Activated naive CD4-positive, alpha-beta T cell (primary cell): Measurements from ENCODE around the gene TMEM185A.
"Not testable (repeated sequence)": the region's sequence is repeated elsewhere in the genome, so short reads cannot be mapped to it uniquely, and the experiment has no call there.

Source experiments
- DNase-seq, 4 experiments: peaks; one replicate each; lab custom pipeline; 2025; lab: John Stamatoyannopoulos, UW

TMEM185A gene

GRCh38 chrX:149631234-149632165, at the start of gene TMEM185A:
TMEM185A (minus strand) TSS chrX:149631792; CDS start chrX:149631580, 212 bp downstream.
- DNase-seq, result peak; percentile 21 to 67 (median 38)

GRCh38 chrX:149681182-149681581, 49.6 kb upstream of the TMEM185A start:
- DNase-seq, result no peak

GRCh38 chrX:149679164-149679678, 47.6 kb upstream of the TMEM185A start:
- not testable (repeated sequence) for DNase-seq

- DNase-seq, result not testable (repeated sequence)
Observed at GRCh38 chrX:149675554-149675953, 44.0 kb upstream of the TMEM185A start.

DNA sequence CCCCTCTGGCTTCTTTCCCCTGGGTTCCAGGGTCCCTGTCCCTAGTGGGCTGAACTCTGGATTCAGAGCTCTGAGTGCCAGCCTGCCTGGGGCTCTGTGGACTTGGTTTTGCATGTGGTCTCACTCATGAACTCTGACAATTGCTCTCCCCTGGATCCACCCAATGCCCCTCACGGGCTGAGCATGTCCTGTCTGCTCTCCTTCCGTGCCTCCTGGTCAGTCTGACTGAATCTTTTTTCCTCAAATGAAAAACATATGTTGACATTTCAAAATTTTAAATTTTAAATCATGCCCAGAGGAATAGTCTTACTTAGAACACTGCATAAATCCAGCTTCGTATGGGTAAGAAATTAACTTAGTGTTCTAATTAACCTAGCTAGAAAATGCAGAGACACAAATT, 43.5 kb upstream of the TMEM185A start:
- DNase-seq, result not testable (repeated sequence)

DNA sequence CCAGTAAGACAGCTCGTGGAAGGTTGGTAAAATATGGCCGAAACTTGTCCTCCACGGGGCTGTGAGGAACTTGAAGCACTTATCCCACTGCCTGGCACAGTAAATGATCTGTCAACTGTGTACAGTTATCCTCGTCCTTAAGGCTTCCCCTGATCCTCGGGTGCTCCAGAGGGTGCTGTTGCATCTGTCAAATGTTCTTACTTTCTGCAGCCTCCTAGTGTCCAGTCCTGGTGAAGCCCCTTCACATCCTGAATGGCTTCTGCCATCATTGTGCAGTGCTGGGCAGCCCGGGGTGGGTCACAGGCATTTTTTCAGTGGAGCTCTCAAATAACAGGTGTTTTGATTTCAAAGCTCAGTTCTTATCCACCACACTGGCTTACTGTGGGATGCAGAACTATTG, 29.0 kb upstream of the TMEM185A start:
- not testable (repeated sequence) for DNase-seq

- DNase-seq, result not testable (repeated sequence)
Observed at GRCh38 chrX:149656260-149656884, 24.8 kb upstream of the TMEM185A start.

- no peak for DNase-seq
Observed at GRCh38 chrX:149652232-149652981, 20.8 kb upstream of the TMEM185A start.

DNA sequence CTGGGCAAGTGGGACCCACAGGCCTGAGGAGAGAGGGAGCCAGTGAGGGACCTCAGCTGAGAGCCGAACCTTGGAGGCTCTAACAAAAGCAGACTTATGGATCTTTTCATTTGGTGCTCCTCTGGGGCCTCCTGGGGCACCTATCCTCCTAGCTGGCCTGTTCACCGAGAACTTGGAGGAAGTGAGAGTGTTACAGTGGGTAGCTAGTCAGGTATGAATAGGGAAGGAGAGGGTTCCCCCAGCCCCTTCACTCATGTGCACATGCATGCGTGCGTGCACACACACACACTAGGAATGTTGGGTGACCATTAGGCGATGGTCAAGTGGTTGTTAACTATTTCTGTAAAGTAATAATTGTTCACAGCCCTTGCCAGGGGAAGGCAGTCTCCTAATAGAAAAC, 18.6 kb upstream of the TMEM185A start:
- DNase-seq, result no peak

DNA sequence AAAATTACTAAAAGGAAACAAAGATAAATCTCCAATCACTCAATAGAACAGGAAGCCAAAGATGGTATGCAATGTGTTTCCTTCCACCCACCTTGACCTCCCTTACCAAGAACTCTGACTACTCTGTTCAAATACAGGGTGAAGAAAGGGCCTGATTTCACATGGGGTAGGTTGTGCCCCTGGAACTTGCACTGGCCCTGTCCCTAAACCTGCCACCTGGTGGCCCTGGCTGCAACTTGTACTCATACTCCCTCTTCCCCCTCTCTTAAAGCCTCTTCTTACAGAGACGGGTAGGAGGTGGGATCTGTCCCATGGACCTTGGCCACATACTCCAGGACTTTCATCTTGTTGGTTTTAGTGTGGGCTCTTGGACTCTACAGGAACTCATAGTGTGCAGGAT, 17.3 kb upstream of the TMEM185A start:
- DNase-seq, result no peak

GRCh38 chrX:149647505-149647904, 15.9 kb upstream of the TMEM185A start:
- DNase-seq, result no peak

DNA sequence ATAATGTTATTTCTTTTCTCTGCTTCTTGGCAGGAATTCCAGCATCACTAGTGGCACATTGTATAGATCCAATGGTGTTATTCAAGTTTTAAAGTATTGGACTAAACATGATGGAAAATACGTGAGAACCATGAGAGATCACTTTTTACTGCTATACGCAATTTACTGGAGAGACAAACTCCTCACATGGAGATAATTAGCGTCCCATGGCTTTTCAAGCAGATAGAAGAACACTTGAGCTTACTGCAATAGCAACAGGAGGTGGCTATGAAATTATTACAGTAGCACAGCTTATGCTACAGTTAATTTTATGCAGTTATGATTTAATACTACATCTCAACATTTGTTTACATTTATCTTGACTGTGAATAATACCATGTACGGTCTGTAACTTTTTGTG, 11.9 kb upstream of the TMEM185A start:
- no peak for DNase-seq

GRCh38 chrX:149641835-149642234, 10.2 kb upstream of the TMEM185A start:
- no peak for DNase-seq

GRCh38 chrX:149641432-149641831, 9.8 kb upstream of the TMEM185A start:
- DNase-seq, result no peak

GRCh38 chrX:149639568-149639967, 8.0 kb upstream of the TMEM185A start:
- DNase-seq, result no peak

DNA sequence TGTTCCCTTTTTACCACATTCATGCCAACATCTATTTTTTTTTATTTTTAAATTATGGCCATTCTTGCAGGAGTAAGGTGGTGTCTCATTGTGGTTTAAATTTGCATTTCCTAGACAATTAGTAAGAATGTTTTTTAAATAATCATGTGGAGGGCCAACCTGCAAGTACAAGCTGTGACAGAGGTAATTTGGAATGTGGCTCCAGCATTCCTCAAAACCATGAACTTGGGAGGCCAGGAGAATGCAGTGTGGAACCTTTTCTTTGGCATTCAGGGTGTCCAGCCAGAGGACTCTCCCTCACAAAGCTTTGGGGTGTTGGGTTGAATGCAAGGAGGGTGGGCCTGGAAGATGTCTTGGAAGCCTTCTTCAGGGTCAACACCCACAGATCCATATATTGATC, 7.3 kb upstream of the TMEM185A start:
- DNase-seq, result no peak

GRCh38 chrX:149633511-149633910, 1.9 kb upstream of the TMEM185A start:
- DNase-seq, result no peak

- DNase-seq, result no peak
Observed at GRCh38 chrX:149630681-149631233, 835 bp downstream of the TMEM185A start.

- no peak for DNase-seq
Observed at GRCh38 chrX:149629730-149630387, 1.7 kb downstream of the TMEM185A start.

GRCh38 chrX:149628768-149629167, 2.8 kb downstream of the TMEM185A start:
- DNase-seq, result no peak

DNA sequence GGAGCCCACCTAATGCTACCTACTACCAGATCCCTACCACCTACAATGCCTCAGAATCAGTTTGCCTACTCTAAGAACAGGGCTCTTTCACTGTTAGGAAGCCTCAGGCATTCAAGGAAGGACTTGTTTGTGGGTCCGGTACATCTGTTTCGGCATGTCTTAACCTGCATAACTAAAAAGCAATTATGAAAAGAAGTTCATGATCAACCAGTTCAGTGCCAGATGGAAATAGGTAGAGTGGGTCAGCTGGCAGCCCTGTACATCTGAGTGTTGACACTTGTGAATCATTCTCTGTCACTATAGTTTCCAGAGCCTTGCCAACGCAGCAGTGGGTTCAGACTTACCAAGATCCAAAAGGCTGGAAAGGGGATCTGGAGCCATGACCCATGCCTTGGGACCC, 3.3 kb downstream of the TMEM185A start:
- DNase-seq, result no peak
